Stimulated activated CD4-positive, alpha-beta T cell treated with anti-CD3 and anti-CD28 coated beads, Interleukin-1b, Interleukin-23, amount 100 ng/mL, for 24 hours (primary cell): Measurements from ENCODE around the gene TAS2R50.

Experiments
- DNase-seq, 4 experiments: peaks; one replicate each; pipeline ENCODE4 v3.0.0-alpha.2; 2020; ENCODE audit warnings: low read depth in 4 of 4, low spot score in 1 of 4

TAS2R50 gene

DNA sequence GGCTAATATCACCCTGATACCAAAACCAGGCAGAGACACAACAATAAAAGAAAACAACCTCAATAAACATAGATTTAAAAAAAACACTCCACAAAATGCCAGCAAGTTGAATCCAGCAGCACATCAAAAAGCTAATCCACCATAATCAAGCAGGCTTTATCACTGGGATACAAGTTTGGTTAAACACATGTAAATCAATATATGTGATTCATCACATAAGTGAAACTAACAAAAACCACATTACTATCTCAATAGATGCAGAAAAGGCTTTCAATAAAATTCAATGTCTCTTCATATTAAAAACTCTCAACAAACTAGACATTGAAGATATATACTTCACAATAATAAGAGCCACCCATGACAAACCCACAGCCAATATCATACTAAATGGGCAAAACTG lies 30.6 kb downstream of the TAS2R50 start:
- DNase-seq, result no peak

DNA sequence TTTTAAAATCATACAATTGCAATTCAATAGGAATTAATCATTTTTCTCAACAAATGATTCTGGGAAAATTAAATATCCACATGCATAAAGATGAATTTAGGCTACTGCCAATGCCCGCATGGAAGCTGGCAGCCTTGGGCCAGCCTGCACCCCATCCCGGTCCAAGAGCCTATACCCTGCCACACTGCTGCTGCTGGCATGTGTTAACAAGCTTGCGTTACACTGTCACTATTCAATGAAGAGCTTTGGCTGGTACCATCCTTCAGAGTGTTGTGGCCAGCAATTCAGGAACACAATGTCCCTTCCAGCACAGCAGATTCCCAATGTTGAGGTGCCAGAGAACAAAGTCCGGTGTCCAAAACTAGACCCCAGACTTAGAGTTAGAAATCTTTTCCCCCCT lies 34.1 kb downstream of the TAS2R50 start:
- DNase-seq, result no peak

DNA sequence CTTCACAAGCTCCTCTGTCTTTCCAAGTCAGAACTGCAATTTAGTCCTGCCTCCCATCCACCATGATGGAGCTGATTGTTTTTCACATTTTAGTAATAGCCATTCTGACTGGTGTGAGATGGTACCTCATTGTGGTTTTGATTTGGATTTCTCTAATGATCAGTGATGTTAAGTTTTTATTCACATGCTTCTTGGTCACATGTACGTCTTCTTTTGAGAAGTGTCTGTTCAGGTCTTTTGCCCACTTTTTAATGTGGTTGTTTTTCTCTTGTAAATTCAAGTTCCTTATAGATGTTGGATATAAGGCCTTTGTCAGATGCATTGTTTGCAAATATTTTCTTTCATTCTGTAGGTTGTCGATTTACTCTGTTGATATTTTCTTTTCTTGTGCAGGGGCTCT lies 43.5 kb downstream of the TAS2R50 start:
- DNase-seq, result no peak

DNA sequence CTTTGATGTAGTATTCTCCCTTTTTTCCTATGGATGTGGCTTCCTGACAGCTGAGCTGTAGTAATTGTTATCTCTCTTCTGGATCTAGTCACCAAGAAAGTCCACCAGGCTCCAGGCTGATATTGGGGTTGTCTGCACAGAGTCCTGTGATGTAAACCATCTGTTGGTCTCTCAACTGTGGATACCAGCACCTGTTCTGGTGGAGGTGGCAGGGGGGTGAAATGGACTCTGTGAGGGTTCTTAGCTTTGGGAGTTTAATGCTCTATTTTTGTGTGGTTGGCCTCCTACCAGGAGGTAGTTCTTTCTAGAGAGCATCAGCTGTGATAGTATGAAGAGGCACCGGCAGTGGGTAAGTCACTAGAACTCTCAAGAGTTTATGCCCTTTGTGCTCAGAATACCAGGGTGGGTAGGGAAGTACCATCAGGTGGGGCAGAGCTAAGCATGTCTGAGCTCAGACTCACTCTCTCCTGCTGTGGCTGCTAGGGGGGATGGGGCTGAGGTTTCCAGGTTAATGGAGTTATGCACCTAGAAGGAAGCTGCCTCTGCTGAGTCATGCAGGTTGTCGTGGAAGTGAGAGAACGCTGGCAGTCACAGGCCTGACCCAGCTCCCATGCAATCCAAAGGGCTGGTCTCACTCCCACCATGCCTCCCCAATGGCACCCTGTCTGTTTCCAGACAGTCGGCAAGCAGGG lies 44.6 kb downstream of the TAS2R50 start:
- no peak for DNase-seq

DNA sequence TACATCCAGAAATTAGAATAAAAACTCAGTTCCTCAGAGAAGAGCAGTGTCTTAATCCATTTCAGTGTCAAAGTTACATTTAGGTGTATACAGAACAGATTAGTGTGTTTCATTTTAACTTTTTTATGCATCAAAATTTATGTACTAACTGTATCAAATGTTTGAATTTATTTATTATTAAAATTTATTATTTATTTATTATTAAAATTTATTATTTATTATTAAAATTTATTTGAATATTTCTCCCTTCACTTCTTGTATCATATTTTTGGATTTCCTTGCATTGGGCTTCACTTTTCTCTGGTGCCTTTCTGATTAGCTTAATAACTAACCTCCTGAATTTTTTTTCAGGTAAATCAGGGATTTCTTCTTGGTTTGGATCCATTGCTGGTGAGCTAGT lies 45.3 kb downstream of the TAS2R50 start:
- DNase-seq, result no peak

DNA sequence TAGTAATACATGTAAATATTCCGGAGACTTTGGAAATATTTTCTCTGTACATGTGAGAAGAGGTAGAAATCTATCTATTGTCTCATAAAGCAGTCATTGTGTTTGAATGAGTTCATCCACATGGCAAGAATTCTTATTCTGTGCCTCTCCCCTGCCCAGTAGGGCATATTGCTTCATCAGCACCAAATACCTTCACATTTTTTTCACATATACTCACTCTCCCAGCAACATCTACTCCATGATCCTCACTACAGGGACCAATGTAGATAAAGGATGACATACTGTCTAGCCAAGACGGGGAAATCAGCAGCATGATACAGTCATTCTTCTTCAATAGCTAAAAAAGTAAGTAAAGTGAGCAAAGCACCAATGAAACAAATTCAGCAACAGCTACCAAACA lies 46.3 kb downstream of the TAS2R50 start:
- DNase-seq, result no peak

DNA sequence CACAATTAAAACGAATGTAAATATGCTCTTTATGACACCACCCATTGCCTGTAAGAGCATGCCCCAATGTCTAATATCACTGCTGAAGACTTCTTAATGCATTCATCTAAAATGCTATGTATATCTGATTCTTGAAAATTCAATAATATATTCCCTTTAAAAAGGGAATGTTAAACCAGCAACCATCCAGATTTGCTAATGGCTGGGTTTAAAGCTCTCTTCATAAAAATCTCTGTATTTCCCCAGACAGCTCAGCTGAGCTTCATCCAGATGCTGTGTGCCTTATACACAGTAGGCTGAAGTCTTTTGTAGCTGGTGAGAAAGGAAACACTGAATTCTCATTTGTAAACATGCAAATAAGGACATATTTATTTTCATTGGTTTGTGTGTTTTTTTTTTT lies 47.5 kb downstream of the TAS2R50 start, which contains the start of gene TAS2R14:
TAS2R14 (minus strand) TSS at position 101 of the 400 bp plus-strand sequence; CDS start at position 45, 56 bp downstream.
- no peak for DNase-seq

DNA sequence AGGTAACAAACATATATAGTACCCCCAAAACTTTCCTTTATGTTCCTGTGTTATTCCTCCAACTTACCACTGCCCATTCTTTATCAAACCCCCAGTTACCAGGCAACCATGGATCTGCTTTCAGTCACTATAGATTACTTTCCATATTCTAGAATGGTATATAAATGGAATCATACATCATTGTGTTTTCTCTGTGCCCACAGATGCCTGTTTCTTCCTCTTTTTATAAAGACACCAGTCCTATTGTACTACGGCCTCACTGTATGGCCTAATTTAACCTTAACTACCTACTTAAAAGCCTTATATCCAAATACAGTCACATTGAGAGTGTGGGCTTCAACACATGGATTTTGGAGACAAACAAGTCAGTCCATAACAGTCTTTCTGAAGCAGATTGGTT lies 50.2 kb downstream of the TAS2R50 start:
- no peak for DNase-seq
